HEK293 (cell line): ENCODE results near the gene SLC17A9.

ENCODE experiments used
- CTCF ChIA-PET: fragments of 350-600 bp; formaldehyde crosslinking; extraction: SDS; loops from one replicate; lab custom pipeline; 2021; ENCODE audit warnings: antibody characterized with exemption; lab: Yijun Ruan, JAX
- POLR2A ChIA-PET: fragments of 300-600 bp; formaldehyde crosslinking; extraction: SDS; loops from one replicate; lab custom pipeline; 2020; ENCODE audit warnings: antibody characterized with exemption, inconsistent platforms; lab: Yijun Ruan, JAX
- H3K27ac ChIP-seq: fragments of 200-500 bp; sonication (Bioruptor generic); 2 replicates; pipeline ENCODE4 v1.5.1; 2014; ENCODE audit warnings: low read depth, low read length, control low read depth, inconsistent platforms; ENCODE audit errors: extremely low read depth
- H3K36me3 ChIP-seq, 2 experiments: fragments of 200-500 bp in 1 of 2; sonication (Bioruptor generic) in 1 of 2; 1 replicate in 1 of 2; 2 replicates in 1 of 2; pipeline ENCODE4 v1.5.1; 2014 to 2017; ENCODE audit warnings: inconsistent platforms in 2 of 2, low read length in 2 of 2; ENCODE audit not compliant: control insufficient read depth in 2 of 2, insufficient read depth in 1 of 2
- H3K4me1 ChIP-seq: fragments of 200-500 bp; sonication (Bioruptor generic); 2 replicates; pipeline ENCODE4 v1.5.1; 2014; ENCODE audit warnings: mild to moderate bottlenecking, low read length, inconsistent platforms; ENCODE audit not compliant: control insufficient read depth, insufficient read depth
- H3K4me3 ChIP-seq: 2 replicates; pipeline ENCODE4 v1.5.1; 2011; ENCODE audit warnings: low read depth, mild to moderate bottlenecking, control low read depth, low read length, moderate library complexity
- H3K9me3 ChIP-seq: fragments of 200-500 bp; sonication (Bioruptor generic); 2 replicates; pipeline ENCODE4 v1.5.1; 2014; ENCODE audit warnings: low read depth, low read length, inconsistent platforms; ENCODE audit not compliant: control insufficient read depth, insufficient read depth
- BCL11B ChIP-seq: fragments of 450-650 bp; formaldehyde crosslinking; IDR thresholded peaks from 2 replicates; pipeline ENCODE4 v1.5.1; 2016; ENCODE audit warnings: low read depth, missing biosample characterization, missing genetic modification characterization
- BCL6B ChIP-seq: fragments of 450-650 bp; formaldehyde crosslinking; IDR thresholded peaks from 2 replicates; pipeline ENCODE4 v1.5.1; 2017; ENCODE audit warnings: missing biosample characterization, missing genetic modification characterization
- GFI1B ChIP-seq: fragments of 450-650 bp; formaldehyde crosslinking; IDR thresholded peaks from 2 replicates; pipeline ENCODE4 v1.5.1; 2016; ENCODE audit warnings: missing biosample characterization, missing genetic modification characterization
- KLF16 ChIP-seq: fragments of 450-650 bp; formaldehyde crosslinking; IDR thresholded peaks from 2 replicates; pipeline ENCODE4 v1.5.1; 2017; ENCODE audit warnings: missing biosample characterization, missing genetic modification characterization
- PBX3 ChIP-seq: sonication (generic); formaldehyde crosslinking; IDR thresholded peaks from 2 replicates; pipeline ENCODE4 v1.8.1; 2022; ENCODE audit warnings: mild to moderate bottlenecking, moderate library complexity, missing genetic modification reagents
- ZBTB17 ChIP-seq: fragments of 450-650 bp; formaldehyde crosslinking; IDR thresholded peaks from 2 replicates; pipeline ENCODE4 v1.5.1; 2016; ENCODE audit warnings: missing biosample characterization, missing genetic modification characterization
- ZBTB20 ChIP-seq: fragments of 450-650 bp; formaldehyde crosslinking; IDR thresholded peaks from 2 replicates; pipeline ENCODE4 v1.5.1; 2016; ENCODE audit warnings: missing biosample characterization, missing genetic modification characterization
- ZBTB6 ChIP-seq: fragments of 450-650 bp; formaldehyde crosslinking; IDR thresholded peaks from 2 replicates; pipeline ENCODE4 v1.5.1; 2017; ENCODE audit warnings: missing biosample characterization, missing genetic modification characterization
- ZFHX2 ChIP-seq: fragments of 450-650 bp; formaldehyde crosslinking; conservative IDR thresholded peaks from 2 replicates; pipeline ENCODE4 v1.5.1; 2016; ENCODE audit warnings: missing biosample characterization, missing genetic modification characterization
- ZFP69B ChIP-seq: fragments of 450-650 bp; formaldehyde crosslinking; IDR thresholded peaks from 2 replicates; pipeline ENCODE4 v1.5.1; 2016; ENCODE audit warnings: missing biosample characterization, missing genetic modification characterization
- ZNF10 ChIP-seq: fragments of 450-650 bp; formaldehyde crosslinking; IDR thresholded peaks from 2 replicates; pipeline ENCODE4 v1.5.1; 2017; ENCODE audit warnings: missing biosample characterization, missing genetic modification characterization
- ZNF146 ChIP-seq: fragments of 450-650 bp; formaldehyde crosslinking; IDR thresholded peaks from 2 replicates; pipeline ENCODE4 v1.5.1; 2016; ENCODE audit warnings: missing biosample characterization, missing genetic modification characterization
- ZNF148 ChIP-seq: fragments of 450-650 bp; formaldehyde crosslinking; IDR thresholded peaks from 2 replicates; pipeline ENCODE4 v1.5.0; 2017; ENCODE audit warnings: missing biosample characterization, missing genetic modification characterization, borderline replicate concordance
- ZNF202 ChIP-seq: fragments of 450-650 bp; formaldehyde crosslinking; IDR thresholded peaks from 2 replicates; pipeline ENCODE4 v1.5.1; 2016; ENCODE audit warnings: missing biosample characterization, missing genetic modification characterization, borderline replicate concordance
- ZNF366 ChIP-seq: fragments of 450-650 bp; formaldehyde crosslinking; conservative IDR thresholded peaks from 2 replicates; pipeline ENCODE4 v1.5.1; 2016; ENCODE audit warnings: missing biosample characterization, missing genetic modification characterization
- ZNF530 ChIP-seq: fragments of 450-650 bp; formaldehyde crosslinking; IDR thresholded peaks from 2 replicates; pipeline ENCODE4 v1.5.1; 2016; ENCODE audit warnings: low read depth, missing biosample characterization, missing genetic modification characterization
- ZNF580 ChIP-seq: fragments of 450-650 bp; formaldehyde crosslinking; IDR thresholded peaks from 2 replicates; pipeline ENCODE4 v1.5.1; 2016; ENCODE audit warnings: missing biosample characterization, missing genetic modification characterization
- ZNF677 ChIP-seq: fragments of 450-650 bp; IDR thresholded peaks from 2 replicates; pipeline ENCODE4 v1.5.0; 2018; ENCODE audit warnings: missing biosample characterization, mild to moderate bottlenecking, missing genetic modification characterization, moderate library complexity
- ZSCAN16 ChIP-seq: fragments of 450-650 bp; formaldehyde crosslinking; IDR thresholded peaks from 2 replicates; pipeline ENCODE4 v1.5.1; 2016; ENCODE audit warnings: missing biosample characterization, missing genetic modification characterization
- ZXDB ChIP-seq: fragments of 450-650 bp; formaldehyde crosslinking; IDR thresholded peaks from 2 replicates; pipeline ENCODE4 v1.5.1; 2016; ENCODE audit warnings: missing biosample characterization, missing genetic modification characterization
- TF ChIP-seq, protein P1 (sequence below): fragments of 450-650 bp; formaldehyde crosslinking; IDR thresholded peaks from 2 replicates; pipeline ENCODE4 v1.5.1; 2016; ENCODE audit warnings: missing biosample characterization, missing genetic modification characterization
- TF ChIP-seq, protein P2 (sequence below): fragments of 450-650 bp; formaldehyde crosslinking; IDR thresholded peaks from 2 replicates; pipeline ENCODE4 v1.5.1; 2016; ENCODE audit warnings: missing biosample characterization, missing genetic modification characterization

Gene SLC17A9

GRCh38 chr20:62979310-62979709, 26.8 kb downstream of the SLC17A9 start:
- CTCF ChIA-PET = interaction anchor here (0.7 to 1.0 kb wide), 2 partner anchors 30 to 211 kb away, joined by 4 to 8 read pairs; no protein-coding TSS in a partner anchor
- TF ChIP-seq ZBTB17 (peak; percentile 37; the same call in 1 of the 2 replicates), ZNF366 (no peak)
- Histone ChIP-seq H3K4me1 (no peaks in the 10 kb centered on the region), H3K36me3 (no peaks in the 10 kb centered on the region), H3K4me3 (no peak overlapping the region), H3K9me3 (no peaks in the 10 kb centered on the region), H3K27ac (no peak overlapping the region)
- POLR2A ChIA-PET = no interaction called here

- H3K4me1 ChIP-seq = no peaks in the 10 kb centered on the region
- TF ChIP-seq ZFP69B (tag by site-specific recombination) (no peak), ZFHX2 (tag by site-specific recombination) (peak; percentile 52)
- TF ChIP-seq, protein P1, sequence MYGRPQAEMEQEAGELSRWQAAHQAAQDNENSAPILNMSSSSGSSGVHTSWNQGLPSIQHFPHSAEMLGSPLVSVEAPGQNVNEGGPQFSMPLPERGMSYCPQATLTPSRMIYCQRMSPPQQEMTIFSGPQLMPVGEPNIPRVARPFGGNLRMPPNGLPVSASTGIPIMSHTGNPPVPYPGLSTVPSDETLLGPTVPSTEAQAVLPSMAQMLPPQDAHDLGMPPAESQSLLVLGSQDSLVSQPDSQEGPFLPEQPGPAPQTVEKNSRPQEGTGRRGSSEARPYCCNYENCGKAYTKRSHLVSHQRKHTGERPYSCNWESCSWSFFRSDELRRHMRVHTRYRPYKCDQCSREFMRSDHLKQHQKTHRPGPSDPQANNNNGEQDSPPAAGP = 0 out of 2 replicates have a peak, but pooled peaks have one; percentile 30
- TF ChIP-seq, all 188 proteins: peak for 2
- POLR2A ChIA-PET = no interaction called here
- Histone ChIP-seq H3K4me3 (no peak overlapping the region), H3K27ac (no peak overlapping the region), H3K9me3 (no peaks in the 10 kb centered on the region), H3K36me3 (no peaks in the 10 kb centered on the region)
- CTCF ChIA-PET = interaction anchor here (0.7 to 1.0 kb wide), 3 partner anchors 27 to 212 kb away, joined by 3 to 8 read pairs (median 4); no protein-coding TSS in a partner anchor
Observed at GRCh38 chr20:62979876-62980373, 27.4 kb downstream of the SLC17A9 start.

GRCh38 chr20:62980380-62980960, 28.0 kb downstream of the SLC17A9 start:
- H3K27ac ChIP-seq = no peak overlapping the region
- no peak overlapping the region for H3K4me3 ChIP-seq
- POLR2A ChIA-PET = no interaction called here
- H3K4me1 ChIP-seq = no peaks in the 10 kb centered on the region
- H3K36me3 ChIP-seq = no peaks in the 10 kb centered on the region
- H3K9me3 ChIP-seq = no peaks in the 10 kb centered on the region
- CTCF ChIA-PET = interaction anchor here (0.6 to 1.0 kb wide), 3 partner anchors 27 to 478 kb away, joined by 3 to 8 read pairs (median 4); no protein-coding TSS in a partner anchor
- no peak for TF ChIP-seq ZNF366
- TF ChIP-seq ZNF146 (tag by site-specific recombination) = no peak
- TF ChIP-seq, protein P2, sequence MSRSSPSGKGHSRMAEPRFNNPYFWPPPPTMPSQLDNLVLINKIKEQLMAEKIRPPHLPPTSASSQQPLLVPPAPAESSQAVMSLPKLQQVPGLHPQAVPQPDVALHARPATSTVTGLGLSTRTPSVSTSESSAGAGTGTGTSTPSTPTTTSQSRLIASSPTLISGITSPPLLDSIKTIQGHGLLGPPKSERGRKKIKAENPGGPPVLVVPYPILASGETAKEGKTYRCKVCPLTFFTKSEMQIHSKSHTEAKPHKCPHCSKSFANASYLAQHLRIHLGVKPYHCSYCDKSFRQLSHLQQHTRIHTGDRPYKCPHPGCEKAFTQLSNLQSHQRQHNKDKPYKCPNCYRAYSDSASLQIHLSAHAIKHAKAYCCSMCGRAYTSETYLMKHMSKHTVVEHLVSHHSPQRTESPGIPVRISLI (tag by site-specific recombination) = no peak
- no peak for TF ChIP-seq ZSCAN16 (tag by site-specific recombination)
- TF ChIP-seq ZBTB6 (tag by site-specific recombination) = no peak
- TF ChIP-seq ZNF677 (tag by site-specific recombination) = no peak
- no peak for TF ChIP-seq ZNF202 (tag by site-specific recombination)
- TF ChIP-seq BCL11B (tag by site-specific recombination) = no peak
- no peak for TF ChIP-seq ZNF10 (tag by site-specific recombination)
- no peak for TF ChIP-seq PBX3
- no peak for TF ChIP-seq ZNF530
- no peak for TF ChIP-seq GFI1B
- no peak for TF ChIP-seq ZXDB (tag by site-specific recombination)
- TF ChIP-seq KLF16 (tag by site-specific recombination) = no peak
- no peak for TF ChIP-seq ZNF580 (tag by site-specific recombination)
- no peak for TF ChIP-seq BCL6B (tag by site-specific recombination)
- TF ChIP-seq ZBTB20 = no peak
- no peak for TF ChIP-seq ZNF148
